Measurements from ENCODE around the gene TUBA1C. TPM values are rescaled to one million over a fixed set of nuclear protein-coding genes. Genes with fewer than 3 reads are reported as not detected.
"Not testable (repeated sequence)": the region's sequence is repeated elsewhere in the genome, so short reads cannot be mapped to it uniquely, and the experiment has no call there.

The TUBA1C gene
- total RNA-seq, 2 donors from 2014 or later = 124 to 151 TPM

DNA sequence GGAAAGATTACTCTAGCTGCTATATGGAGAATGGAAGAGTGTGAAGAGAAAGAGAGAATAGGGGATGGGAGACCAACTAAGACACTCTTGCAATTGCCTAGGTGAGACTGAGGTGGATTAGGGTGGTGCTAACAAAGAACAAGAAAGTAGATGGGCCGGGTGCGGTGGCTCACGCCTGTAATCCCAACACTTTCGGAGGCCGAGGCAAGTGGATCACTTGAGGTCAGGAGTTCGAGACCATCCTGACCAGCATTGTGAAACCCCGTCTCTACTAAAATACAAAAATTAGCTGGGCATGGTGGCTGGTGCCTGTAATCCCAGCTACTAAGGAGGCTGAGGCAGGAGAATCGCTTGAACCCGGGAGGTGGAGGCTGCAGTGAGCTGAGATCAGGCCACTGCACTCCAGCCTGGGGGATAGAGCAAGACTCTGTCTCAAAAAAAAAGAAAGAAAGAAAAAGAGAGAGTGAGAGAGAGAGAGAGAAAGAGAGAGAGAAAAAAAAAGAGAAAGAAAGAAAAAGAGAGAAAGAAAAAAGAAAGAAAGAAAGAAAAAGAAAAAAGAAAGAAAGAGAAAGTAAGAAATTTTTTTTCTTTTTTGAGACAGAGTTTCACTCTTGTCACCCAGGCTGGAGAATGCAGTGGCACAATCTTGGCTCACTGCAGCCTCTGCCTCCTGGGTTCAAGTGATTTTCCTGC is 55.7 kb downstream of the TUBA1C start:
- H3K27ac Mint-ChIP-seq = peak overlapping the region; percentile 68
- H3K27me3 Mint-ChIP-seq (ENCODE audit: low read depth); DNase-seq; ATAC-seq (replicated peaks in 1 of 2); H3K9me3 Mint-ChIP-seq; H3K36me3 Mint-ChIP-seq (ENCODE audit: insufficient read depth in 2 of 2): not testable (repeated sequence)
- H3K4me3 Mint-ChIP-seq = peak overlapping the region in 1 of 2 donors; percentile 17
- peaks cover 15% of the 10 kb centered on the region for H3K4me1 Mint-ChIP-seq (ENCODE audit: low read depth)

GRCh38 chr12:49322367-49322707 is 57.5 kb downstream of the TUBA1C start:
- Mint-ChIP-seq H3K4me3 (peak overlapping the region; percentile 92 to 97), H3K36me3 (ENCODE audit: insufficient read depth in 2 of 2) (peaks cover 3 to 10% of the 10 kb centered on the region in 2 donors), H3K9me3 (no peaks in the 10 kb centered on the region), H3K4me1 (ENCODE audit: low read depth) (peaks cover 15% of the 10 kb centered on the region), H3K27ac (peak overlapping the region; percentile 91), H3K27me3 (ENCODE audit: low read depth) (no peaks in the 10 kb centered on the region)
- ATAC-seq (replicated peaks in 1 of 2) (peak in 1 of 2 donors; percentile 0), DNase-seq (no peak)

DNA sequence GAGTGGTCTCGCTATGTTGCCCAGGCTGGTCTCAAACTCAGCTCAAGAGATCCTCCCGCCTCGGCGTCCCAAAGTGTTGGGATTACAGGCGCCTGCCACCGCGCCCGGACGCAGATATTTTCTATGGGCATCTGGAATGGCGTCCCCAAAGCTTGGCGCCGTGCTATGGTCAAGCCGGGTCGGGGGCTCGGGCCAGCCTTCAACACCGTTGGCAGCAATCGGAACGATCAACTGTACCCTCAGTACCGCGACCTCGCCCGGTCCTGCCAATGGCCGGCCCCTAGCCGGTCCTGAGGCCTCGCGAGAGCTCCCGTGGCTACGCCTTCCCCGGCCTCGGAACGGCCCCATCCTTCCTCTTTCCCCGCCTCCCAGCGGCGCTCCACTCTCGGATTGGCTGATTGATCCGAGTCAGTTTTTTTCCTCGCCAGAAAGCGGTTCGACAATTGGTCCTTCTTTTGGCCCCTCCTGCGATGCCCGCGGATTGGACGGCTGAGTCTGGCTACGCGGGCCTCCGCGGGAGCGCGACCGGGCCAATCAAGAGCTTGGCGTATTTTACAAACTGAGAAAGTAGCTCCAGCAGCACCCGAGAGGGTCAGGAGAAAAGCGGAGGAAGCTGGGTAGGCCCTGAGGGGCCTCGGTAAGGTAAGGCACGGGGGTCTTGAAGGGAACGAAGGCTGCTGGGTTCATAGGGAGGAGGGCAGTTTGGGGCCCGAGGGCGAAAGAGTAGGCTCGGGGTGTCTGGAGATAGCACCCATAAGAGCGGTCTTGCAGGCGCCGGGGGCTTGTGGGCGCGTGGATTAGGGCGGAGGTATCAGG is 58.0 kb downstream of the TUBA1C start, which contains the start of gene TROAP:
Gene TROAP (plus strand): TSS at position 548 of the 816 bp plus-strand sequence. CDS start 354 bp downstream, outside the sequence.
- peaks cover 15% of the 10 kb centered on the region for H3K4me1 Mint-ChIP-seq (ENCODE audit: low read depth)
- no peaks in the 10 kb centered on the region for H3K9me3 Mint-ChIP-seq
- no peaks in the 10 kb centered on the region for H3K27me3 Mint-ChIP-seq (ENCODE audit: low read depth)
- H3K27ac Mint-ChIP-seq = peak within 1 kb of the TSS; percentile 91
- peak; percentile 97 to 98 for ATAC-seq (replicated peaks in 1 of 2)
- H3K36me3 Mint-ChIP-seq (ENCODE audit: insufficient read depth in 2 of 2) = peaks cover 6 to 13% of the 10 kb centered on the region in 2 donors
- peak; percentile 97 to 99 for DNase-seq
- H3K4me3 Mint-ChIP-seq = peak within 1 kb of the TSS; percentile 92 to 97

GRCh38 chr12:49323524-49324097 is 58.7 kb downstream of the TUBA1C start:
- H3K27me3 Mint-ChIP-seq (ENCODE audit: low read depth) = no peaks in the 10 kb centered on the region
- peaks cover 15% of the 10 kb centered on the region for H3K4me1 Mint-ChIP-seq (ENCODE audit: low read depth)
- H3K4me3 Mint-ChIP-seq = peak overlapping the region; percentile 92 to 97
- peak overlapping the region; percentile 91 for H3K27ac Mint-ChIP-seq
- H3K36me3 Mint-ChIP-seq (ENCODE audit: insufficient read depth in 2 of 2) = peaks cover 6 to 14% of the 10 kb centered on the region in 2 donors
- DNase-seq = no peak
- H3K9me3 Mint-ChIP-seq = no peaks in the 10 kb centered on the region
- no peak for ATAC-seq (replicated peaks in 1 of 2)

Other genes with a start within 250 kb of the TUBA1C start
- gene PRKAG1, start 246.3 kb upstream of the TUBA1C start, total RNA-seq = 10 to 100 TPM; 66.1 to 79.3 TPM
- 10 to 100 TPM; 68.6 to 84.2 TPM for gene KMT2D, start 204.3 kb upstream of the TUBA1C start, total RNA-seq
- 10 to 100 TPM; 20.6 to 28.3 TPM for gene RHEBL1, start 195.1 kb upstream of the TUBA1C start, total RNA-seq
- under 1 TPM; 0.12 to 0.41 TPM for gene DHH, start 170.3 kb upstream of the TUBA1C start, total RNA-seq
- gene LMBR1L, start 154.2 kb upstream of the TUBA1C start, total RNA-seq = 100 to 1,000 TPM in 1 of 2 donors, 10 to 100 TPM in 1; 80.0 to 108 TPM
- gene TUBA1B, start 133.7 kb upstream of the TUBA1C start, total RNA-seq = 100 to 1,000 TPM; 851 to 922 TPM
- gene TUBA1A, start 76.0 kb upstream of the TUBA1C start, total RNA-seq = 10 to 100 TPM; 77.6 to 82.6 TPM
- gene PRPH, start 30.1 kb downstream of the TUBA1C start, total RNA-seq = 1 to 10 TPM in 1 of 2 donors, not detected in 1; 1.7 TPM
- 10 to 100 TPM; 63.8 to 77.9 TPM for gene TROAP, start 58.2 kb downstream of the TUBA1C start, total RNA-seq
- under 1 TPM in 1 of 2 donors, not detected in 1; 0.12 TPM for gene C1QL4, start 72.1 kb downstream of the TUBA1C start, total RNA-seq
- under 1 TPM in 1 of 2 donors, not detected in 1; 0.05 TPM for gene DNAJC22, start 81.8 kb downstream of the TUBA1C start, total RNA-seq
- gene SPATS2, start 102.4 kb downstream of the TUBA1C start, total RNA-seq = 10 to 100 TPM; 12.3 to 16.4 TPM

Measured in activated T-cell treated with anti-CD3 and anti-CD28 coated beads, Interleukin-2, amount 50 U/mL, for 72 hours (primary cell).